GM06990 (cell line): ENCODE measurements around the gene OR2D2.
A peak's percentile ranks its signal among the peaks of the same experiment; 100 is the strongest.
"Not testable (repeated sequence)": the region's sequence is repeated elsewhere in the genome, so short reads cannot be mapped to it uniquely, and the experiment has no call there.

Experiments
- DNase-seq: peaks from one replicate; pipeline ENCODE4 v3.0.0-alpha.2; 2011; ENCODE audit not compliant: insufficient read length; ENCODE audit errors: extremely low read depth
- H3K27me3 ChIP-seq: replicated peaks from 2 replicates; pipeline ENCODE4 v1.6.0; 2011; ENCODE audit warnings: low read length; ENCODE audit not compliant: control insufficient read depth, insufficient read depth
- H3K36me3 ChIP-seq: 2 replicates; pipeline ENCODE4 v1.5.1; 2011; ENCODE audit warnings: low read length; ENCODE audit not compliant: control insufficient read depth, insufficient read depth
- H3K4me3 ChIP-seq: replicated peaks from 2 replicates; pipeline ENCODE4 v1.5.1; 2011; ENCODE audit warnings: low read depth, mild to moderate bottlenecking, control low read depth, low read length
- CTCF ChIP-seq: IDR thresholded peaks from 2 replicates; pipeline ENCODE4 v1.5.1; 2011; ENCODE audit warnings: low read length, control low read depth, mild to moderate bottlenecking, inconsistent platforms; ENCODE audit not compliant: insufficient read depth, poor library complexity, severe bottlenecking

OR2D2 gene

GRCh38 chr11:6919698-6920097 lies 27.4 kb upstream of the OR2D2 start:
- no peak for DNase-seq
- H3K27me3 ChIP-seq, result no peaks in the 10 kb centered on the region
- no peaks in the 10 kb centered on the region for H3K36me3 ChIP-seq
- no peak overlapping the region for H3K4me3 ChIP-seq
- no peak for TF ChIP-seq CTCF

- no peaks in the 10 kb centered on the region for H3K36me3 ChIP-seq
- no peak for DNase-seq
- no peak for TF ChIP-seq CTCF
Measured at GRCh38 chr11:6911948-6912347, 19.6 kb upstream of the OR2D2 start.

GRCh38 chr11:6911378-6911777 lies 19.1 kb upstream of the OR2D2 start:
- no peak for DNase-seq
- TF ChIP-seq CTCF, result no peak
- Histone ChIP-seq H3K36me3 (no peaks in the 10 kb centered on the region), H3K27me3 (no peaks in the 10 kb centered on the region), H3K4me3 (no peak overlapping the region)

More at GRCh38 chr11:6911948-6912347, 19.6 kb upstream of the OR2D2 start:
- Histone ChIP-seq H3K4me3 (no peak overlapping the region), H3K27me3 (no peaks in the 10 kb centered on the region)

- not testable (repeated sequence) for H3K27me3 ChIP-seq, H3K4me3 ChIP-seq, H3K36me3 ChIP-seq, DNase-seq
Measured at GRCh38 chr11:6904804-6905203, 12.5 kb upstream of the OR2D2 start.

GRCh38 chr11:6900327-6900999 lies 8.2 kb upstream of the OR2D2 start:
- no peak for DNase-seq
- no peak overlapping the region for H3K4me3 ChIP-seq
- no peaks in the 10 kb centered on the region for H3K27me3 ChIP-seq
- H3K36me3 ChIP-seq, result no peaks in the 10 kb centered on the region
- TF ChIP-seq CTCF, result peak; percentile 28

GRCh38 chr11:6898911-6899310 lies 6.6 kb upstream of the OR2D2 start:
- no peaks in the 10 kb centered on the region for H3K27me3 ChIP-seq
- H3K4me3 ChIP-seq, result no peak overlapping the region
- no peak for TF ChIP-seq CTCF
- DNase-seq, result no peak
- H3K36me3 ChIP-seq, result no peaks in the 10 kb centered on the region
